Measurements from ENCODE around the gene SNX22. TPM values are rescaled to one million over a fixed set of nuclear protein-coding genes. Genes with fewer than 3 reads are reported as not detected.
A peak's percentile ranks its signal among the peaks of the same experiment; 100 is the strongest.

The SNX22 gene
- total RNA-seq, 1 experiment from 2014 or later: 2.6 TPM

GRCh38 chr15:64157599-64158125 is 6.1 kb downstream of the SNX22 start:
- Histone ChIP-seq H3K27ac (ENCODE audit: low read depth, low read length, poor library complexity, severe bottlenecking) (no peak overlapping the region), H3K9me3 (ENCODE audit: low read depth, low read length, poor library complexity, severe bottlenecking) (no peaks in the 10 kb centered on the region), H3K36me3 (ENCODE audit: insufficient read depth, low read length, poor library complexity, severe bottlenecking) (peaks cover 65% of the 10 kb centered on the region), H3K4me3 (ENCODE audit: low read depth, low read length, poor library complexity, severe bottlenecking) (no peak overlapping the region), H3K4me1 (ENCODE audit: insufficient read depth, low read length, poor library complexity, severe bottlenecking) (peaks cover 12% of the 10 kb centered on the region), H3K27me3 (replicated peaks; ENCODE audit: insufficient read depth, low read depth, low read length, poor library complexity) (no peaks in the 10 kb centered on the region)
- TF ChIP-seq, protein P1, sequence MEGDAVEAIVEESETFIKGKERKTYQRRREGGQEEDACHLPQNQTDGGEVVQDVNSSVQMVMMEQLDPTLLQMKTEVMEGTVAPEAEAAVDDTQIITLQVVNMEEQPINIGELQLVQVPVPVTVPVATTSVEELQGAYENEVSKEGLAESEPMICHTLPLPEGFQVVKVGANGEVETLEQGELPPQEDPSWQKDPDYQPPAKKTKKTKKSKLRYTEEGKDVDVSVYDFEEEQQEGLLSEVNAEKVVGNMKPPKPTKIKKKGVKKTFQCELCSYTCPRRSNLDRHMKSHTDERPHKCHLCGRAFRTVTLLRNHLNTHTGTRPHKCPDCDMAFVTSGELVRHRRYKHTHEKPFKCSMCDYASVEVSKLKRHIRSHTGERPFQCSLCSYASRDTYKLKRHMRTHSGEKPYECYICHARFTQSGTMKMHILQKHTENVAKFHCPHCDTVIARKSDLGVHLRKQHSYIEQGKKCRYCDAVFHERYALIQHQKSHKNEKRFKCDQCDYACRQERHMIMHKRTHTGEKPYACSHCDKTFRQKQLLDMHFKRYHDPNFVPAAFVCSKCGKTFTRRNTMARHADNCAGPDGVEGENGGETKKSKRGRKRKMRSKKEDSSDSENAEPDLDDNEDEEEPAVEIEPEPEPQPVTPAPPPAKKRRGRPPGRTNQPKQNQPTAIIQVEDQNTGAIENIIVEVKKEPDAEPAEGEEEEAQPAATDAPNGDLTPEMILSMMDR (conservative IDR thresholded peaks at IDR 0.05; ENCODE audit: low read depth, low read length): no peak
- TF ChIP-seq EZH2 (IDR thresholded peaks at IDR 0.05; ENCODE audit: borderline replicate concordance, low read depth, low read length, poor library complexity, severe bottlenecking): no peak
- no TSS peak for BruUV-seq (replicated peaks)
- ChIA-PET CTCF (no interaction called here), POLR2A (ENCODE audit: low non-redundant PET) (no interaction called here)
- DNase-seq (ENCODE audit: low spot score): no peak
- intact Hi-C loops (cut with micrococcal nuclease; ENCODE audit: unreplicated experiment): no loop called here

DNA sequence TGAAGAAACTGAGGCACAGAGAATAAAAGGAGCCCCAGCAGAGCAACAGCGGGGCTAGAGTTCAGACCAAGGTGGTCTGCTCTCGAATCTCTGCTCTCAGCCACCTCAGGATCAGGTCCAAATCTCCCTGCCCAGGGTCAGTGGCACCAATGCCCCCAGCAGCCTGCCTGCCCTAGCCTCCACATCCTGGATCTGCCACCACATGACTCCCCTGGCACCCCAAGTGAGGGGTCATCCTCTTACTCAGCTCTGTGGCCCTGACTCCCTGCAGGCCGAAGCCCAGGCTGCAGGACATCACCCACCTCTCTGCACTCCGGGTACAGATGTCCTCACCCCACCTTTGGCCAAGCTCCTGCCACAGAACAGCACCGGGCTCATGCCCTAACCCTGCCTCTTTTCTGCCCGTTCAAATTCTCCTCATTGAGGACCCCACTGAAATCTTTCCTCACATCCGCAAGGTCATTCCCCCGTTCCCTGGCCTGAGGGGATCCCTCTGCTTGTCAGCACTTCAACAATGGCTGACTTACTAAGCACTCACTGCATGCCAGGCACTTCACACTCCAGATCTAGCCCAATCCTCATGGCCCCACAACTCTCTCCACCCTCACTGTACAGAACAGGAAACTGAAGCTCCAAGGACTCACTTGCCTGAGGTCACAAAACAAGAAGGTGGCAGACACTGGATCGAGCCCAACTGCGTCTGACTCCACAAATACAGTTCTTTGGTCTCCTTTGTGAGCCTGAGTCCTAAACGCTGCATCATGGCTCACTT is 7.0 kb downstream of the SNX22 start:
- Histone ChIP-seq H3K36me3 (ENCODE audit: insufficient read depth, low read length, poor library complexity, severe bottlenecking) (peaks cover 65% of the 10 kb centered on the region), H3K4me1 (ENCODE audit: insufficient read depth, low read length, poor library complexity, severe bottlenecking) (peaks cover 7% of the 10 kb centered on the region), H3K27me3 (replicated peaks; ENCODE audit: insufficient read depth, low read depth, low read length, poor library complexity) (no peaks in the 10 kb centered on the region), H3K9me3 (ENCODE audit: low read depth, low read length, poor library complexity, severe bottlenecking) (no peaks in the 10 kb centered on the region), H3K27ac (ENCODE audit: low read depth, low read length, poor library complexity, severe bottlenecking) (peak overlapping the region; percentile 47), H3K4me3 (ENCODE audit: low read depth, low read length, poor library complexity, severe bottlenecking) (no peak overlapping the region)
- ChIA-PET CTCF (no interaction called here), POLR2A (ENCODE audit: low non-redundant PET) (no interaction called here)
- intact Hi-C loops (cut with micrococcal nuclease; ENCODE audit: unreplicated experiment): no loop called here
- TF ChIP-seq, protein P1 (conservative IDR thresholded peaks at IDR 0.05; ENCODE audit: low read depth, low read length): no peak
- no peak for TF ChIP-seq EZH2 (IDR thresholded peaks at IDR 0.05; ENCODE audit: borderline replicate concordance, low read depth, low read length, poor library complexity, severe bottlenecking)
- no TSS peak for BruUV-seq (replicated peaks)
- no peak for DNase-seq (ENCODE audit: low spot score)

- Histone ChIP-seq H3K4me3 (ENCODE audit: low read depth, low read length, poor library complexity, severe bottlenecking) (peak overlapping the region; percentile 77), H3K27me3 (replicated peaks; ENCODE audit: insufficient read depth, low read depth, low read length, poor library complexity) (no peaks in the 10 kb centered on the region), H3K9me3 (ENCODE audit: low read depth, low read length, poor library complexity, severe bottlenecking) (no peaks in the 10 kb centered on the region), H3K36me3 (ENCODE audit: insufficient read depth, low read length, poor library complexity, severe bottlenecking) (peaks cover 44% of the 10 kb centered on the region), H3K27ac (ENCODE audit: low read depth, low read length, poor library complexity, severe bottlenecking) (peak overlapping the region; percentile 79), H3K4me1 (ENCODE audit: insufficient read depth, low read length, poor library complexity, severe bottlenecking) (peaks cover 10% of the 10 kb centered on the region)
- DNase-seq (ENCODE audit: low spot score): no peak
- POLR2A ChIA-PET (ENCODE audit: low non-redundant PET): interaction anchor here (0.6 kb wide), 1 partner anchor 30 kb away, joined by 3 read pairs; no protein-coding TSS in a partner anchor
- CTCF ChIA-PET: interaction anchor here (1.7 kb wide), 1 partner anchor 8 kb away, joined by 7 read pairs; no protein-coding TSS in a partner anchor
- TSS peak; percentile 78 for BruUV-seq (replicated peaks)
- no peak for TF ChIP-seq EZH2 (IDR thresholded peaks at IDR 0.05; ENCODE audit: borderline replicate concordance, low read depth, low read length, poor library complexity, severe bottlenecking)
- TF ChIP-seq, protein P1 (conservative IDR thresholded peaks at IDR 0.05; ENCODE audit: low read depth, low read length): no peak
- intact Hi-C loops (cut with micrococcal nuclease; ENCODE audit: unreplicated experiment): no loop called here
These were observed 10.4 kb downstream of the SNX22 start for GRCh38 chr15:64161688-64162477.

Data from A673 (cell line).